ENCODE measurements around the gene INPP5A.

INPP5A gene

DNA sequence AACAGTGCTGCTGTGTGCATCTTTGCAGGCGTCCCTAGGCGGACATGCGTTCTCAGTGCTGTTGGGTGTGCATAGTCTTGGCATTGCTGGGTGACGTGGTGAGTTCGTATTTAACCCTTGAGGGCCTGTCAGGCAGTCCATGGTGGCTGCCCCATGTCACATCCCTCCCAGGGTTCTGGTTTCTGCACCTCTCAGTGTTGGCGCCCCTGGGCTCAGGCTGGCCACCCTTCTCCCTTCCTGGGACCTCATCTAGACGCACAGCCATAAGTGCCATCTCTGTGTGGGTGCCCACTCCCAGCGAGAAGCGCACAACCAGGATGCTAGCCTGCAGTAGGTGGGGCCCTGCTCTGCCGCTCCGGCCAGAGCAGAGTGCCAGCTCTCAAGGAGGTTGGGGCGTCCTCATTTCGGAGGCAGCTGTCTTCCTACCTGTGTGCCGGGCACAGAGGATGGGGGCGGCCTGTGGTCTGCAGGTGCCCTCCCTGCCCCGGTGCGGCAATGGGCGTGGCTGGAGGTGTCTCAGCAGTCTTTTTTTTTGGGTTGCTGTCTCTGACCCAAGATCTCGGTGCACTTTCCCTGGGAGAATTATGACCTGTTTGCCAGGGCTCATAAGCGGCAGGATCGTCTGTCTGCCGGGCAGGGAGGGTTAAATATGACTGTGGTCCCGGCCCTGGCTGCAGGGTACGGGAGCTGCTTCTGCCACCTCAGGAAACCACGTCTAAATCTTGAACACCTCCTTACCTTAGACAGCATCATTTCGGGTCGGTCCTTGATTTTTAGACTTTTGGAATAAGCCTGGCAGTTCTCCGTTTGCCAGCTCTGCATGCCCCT, 6.5 kb downstream of the INPP5A start:
- 58% methylated on average over 28 of the region's 28 CpGs for WGBS (ENCODE audit: insufficient coverage)
- no peaks in the 10 kb centered on the region for H3K9me3 ChIP-seq (ENCODE audit: control extremely low read depth in 1 of 5, control insufficient read depth in 4 of 5, insufficient read depth in 2 of 5, low read depth in 1 of 5, low read length in 4 of 5)
- H3K36me3 ChIP-seq (ENCODE audit: control insufficient read depth in 4 of 4, insufficient read depth in 4 of 4, low read length in 3 of 4), result peaks cover 0 to 8% (median 1%) of the 10 kb centered on the region in 4 experiments
- no peaks in the 10 kb centered on the region for H3K27me3 ChIP-seq (replicated peaks in 2 of 5; ENCODE audit: control insufficient read depth in 4 of 5, insufficient read depth in 5 of 5, low read length in 4 of 5)
- H3K4me3 ChIP-seq (ENCODE audit: control insufficient read depth in 1 of 7, extremely low read depth in 1 of 7, insufficient read depth in 4 of 7, low read depth in 2 of 7, low read length in 6 of 7), result peak overlapping the region in 5 of 7 experiments; percentile 23 to 57 (median 51)
- H3K4me1 ChIP-seq (ENCODE audit: control extremely low read depth in 1 of 4, control insufficient read depth in 4 of 4, insufficient read depth in 4 of 4, low read length in 3 of 4), result peaks cover 11 to 93% (median 91%) of the 10 kb centered on the region in 4 experiments
- ChIA-PET POLR2A (no interaction called here), CTCF (interaction anchor here (1.0 to 1.3 kb wide), 2 partner anchors 23 to 28 kb away, joined by 3 read pairs; no protein-coding TSS in a partner anchor)
- no peak for DNase-seq
- H3K27ac ChIP-seq (ENCODE audit: insufficient read depth in 1 of 2, low read depth in 1 of 2, low read length in 2 of 2, poor library complexity in 1 of 2, severe bottlenecking in 2 of 2), result no peak overlapping the region

DNA sequence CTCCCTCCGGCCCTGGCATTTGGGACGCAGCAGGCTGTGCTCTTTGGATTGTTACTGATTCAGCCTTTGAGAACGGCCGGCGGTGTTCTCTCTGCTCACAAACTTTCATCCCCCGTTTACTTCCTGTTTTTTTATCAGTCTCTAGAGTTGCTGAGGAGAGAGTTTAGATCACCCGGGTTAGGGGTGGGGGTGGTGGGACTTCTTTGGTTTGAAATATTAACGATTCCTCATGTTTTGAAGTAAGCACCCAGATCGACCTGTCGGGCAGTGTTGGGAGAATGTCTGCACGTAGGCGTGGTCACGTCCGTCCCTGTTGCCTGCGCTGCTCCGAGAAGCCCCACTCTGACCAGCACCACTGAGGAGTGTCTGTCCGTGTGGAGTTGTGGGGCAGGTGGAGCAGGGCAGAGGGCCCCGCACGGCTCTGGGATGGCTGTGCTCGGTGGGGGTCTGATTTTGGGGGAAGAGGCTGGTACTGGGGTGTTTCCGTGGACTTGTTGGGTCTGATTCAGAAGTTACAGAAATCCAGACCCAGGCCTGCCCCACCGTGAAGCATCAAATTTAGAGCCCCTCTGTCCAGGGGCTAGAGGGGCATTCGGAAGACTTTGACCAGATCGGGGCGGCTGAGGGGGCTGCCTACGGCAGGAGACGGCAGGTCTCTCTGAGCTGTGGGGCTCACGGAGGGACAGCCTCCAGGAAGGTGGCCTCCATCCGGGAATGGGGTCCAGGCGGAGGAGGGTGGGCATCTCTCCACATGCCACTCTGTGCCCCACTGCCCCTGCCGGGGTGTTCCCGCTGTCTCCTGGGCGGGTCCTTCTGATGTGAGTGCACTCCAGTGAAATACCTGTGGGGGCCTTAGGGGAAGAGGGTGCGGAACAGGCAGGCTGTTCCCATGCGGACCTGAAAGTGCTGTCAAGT, 7.4 kb downstream of the INPP5A start:
- H3K27ac ChIP-seq (ENCODE audit: insufficient read depth in 1 of 2, low read depth in 1 of 2, low read length in 2 of 2, poor library complexity in 1 of 2, severe bottlenecking in 2 of 2), result no peak overlapping the region
- POLR2A ChIA-PET, result no interaction called here
- H3K27me3 ChIP-seq (replicated peaks in 2 of 5; ENCODE audit: control insufficient read depth in 4 of 5, insufficient read depth in 5 of 5, low read length in 4 of 5), result no peaks in the 10 kb centered on the region
- peak overlapping the region in 5 of 7 experiments; percentile 23 to 57 (median 51) for H3K4me3 ChIP-seq (ENCODE audit: control insufficient read depth in 1 of 7, extremely low read depth in 1 of 7, insufficient read depth in 4 of 7, low read depth in 2 of 7, low read length in 6 of 7)
- no peaks in the 10 kb centered on the region for H3K9me3 ChIP-seq (ENCODE audit: control extremely low read depth in 1 of 5, control insufficient read depth in 4 of 5, insufficient read depth in 2 of 5, low read depth in 1 of 5, low read length in 4 of 5)
- peaks cover 9 to 92% (median 90%) of the 10 kb centered on the region in 4 experiments for H3K4me1 ChIP-seq (ENCODE audit: control extremely low read depth in 1 of 4, control insufficient read depth in 4 of 4, insufficient read depth in 4 of 4, low read length in 3 of 4)
- peak in 2 of 3 donors; percentile 66 to 69 for DNase-seq
- 80% methylated on average over 29 of the region's 35 CpGs for WGBS (ENCODE audit: insufficient coverage)
- peaks cover 0 to 8% (median 1%) of the 10 kb centered on the region in 4 experiments for H3K36me3 ChIP-seq (ENCODE audit: control insufficient read depth in 4 of 4, insufficient read depth in 4 of 4, low read length in 3 of 4)
- CTCF ChIA-PET, result interaction anchor here (1.3 kb wide), 1 partner anchor 22 kb away, joined by 3 read pairs; no protein-coding TSS in a partner anchor

GRCh38 chr10:132545659-132546367, 8.2 kb downstream of the INPP5A start:
- DNase-seq, result no peak
- CTCF ChIA-PET, result no interaction called here
- 99% methylated on average over 34 of the region's 34 CpGs for WGBS (ENCODE audit: insufficient coverage)
- Histone ChIP-seq H3K4me3 (ENCODE audit: control insufficient read depth in 1 of 7, extremely low read depth in 1 of 7, insufficient read depth in 4 of 7, low read depth in 2 of 7, low read length in 6 of 7) (peak overlapping the region in 1 of 7 experiments; percentile 11), H3K9me3 (ENCODE audit: control extremely low read depth in 1 of 5, control insufficient read depth in 4 of 5, insufficient read depth in 2 of 5, low read depth in 1 of 5, low read length in 4 of 5) (no peaks in the 10 kb centered on the region), H3K36me3 (ENCODE audit: control insufficient read depth in 4 of 4, insufficient read depth in 4 of 4, low read length in 3 of 4) (peaks cover 0 to 8% (median 1%) of the 10 kb centered on the region in 4 experiments), H3K27me3 (replicated peaks in 2 of 5; ENCODE audit: control insufficient read depth in 4 of 5, insufficient read depth in 5 of 5, low read length in 4 of 5) (no peaks in the 10 kb centered on the region), H3K27ac (ENCODE audit: insufficient read depth in 1 of 2, low read depth in 1 of 2, low read length in 2 of 2, poor library complexity in 1 of 2, severe bottlenecking in 2 of 2) (no peak overlapping the region), H3K4me1 (ENCODE audit: control extremely low read depth in 1 of 4, control insufficient read depth in 4 of 4, insufficient read depth in 4 of 4, low read length in 3 of 4) (peaks cover 9 to 92% (median 90%) of the 10 kb centered on the region in 4 experiments)
- POLR2A ChIA-PET, result no interaction called here

- H3K9me3 ChIP-seq (ENCODE audit: control extremely low read depth in 1 of 5, control insufficient read depth in 4 of 5, insufficient read depth in 2 of 5, low read depth in 1 of 5, low read length in 4 of 5), result no peaks in the 10 kb centered on the region
- POLR2A ChIA-PET, result no interaction called here
- peaks cover 0 to 8% (median 1%) of the 10 kb centered on the region in 4 experiments for H3K36me3 ChIP-seq (ENCODE audit: control insufficient read depth in 4 of 4, insufficient read depth in 4 of 4, low read length in 3 of 4)
- H3K27ac ChIP-seq (ENCODE audit: insufficient read depth in 1 of 2, low read depth in 1 of 2, low read length in 2 of 2, poor library complexity in 1 of 2, severe bottlenecking in 2 of 2), result no peak overlapping the region
- no peaks in the 10 kb centered on the region for H3K27me3 ChIP-seq (replicated peaks in 2 of 5; ENCODE audit: control insufficient read depth in 4 of 5, insufficient read depth in 5 of 5, low read length in 4 of 5)
- H3K4me1 ChIP-seq (ENCODE audit: control extremely low read depth in 1 of 4, control insufficient read depth in 4 of 4, insufficient read depth in 4 of 4, low read length in 3 of 4), result peaks cover 9 to 93% (median 90%) of the 10 kb centered on the region in 4 experiments
- peak overlapping the region in 2 of 7 experiments; percentile 11 to 18 for H3K4me3 ChIP-seq (ENCODE audit: control insufficient read depth in 1 of 7, extremely low read depth in 1 of 7, insufficient read depth in 4 of 7, low read depth in 2 of 7, low read length in 6 of 7)
- CTCF ChIA-PET, result no interaction called here
- WGBS (ENCODE audit: insufficient coverage), result 57% methylated on average over 22 of the region's 26 CpGs
- peak; percentile 54 to 85 (median 84) for DNase-seq
These were observed 9.2 kb downstream of the INPP5A start for GRCh38 chr10:132546567-132547420.

GRCh38 chr10:132547421-132547861, 9.9 kb downstream of the INPP5A start:
- ChIA-PET CTCF (interaction anchor here (0.6 kb wide), 1 partner anchor 81 kb away, joined by 3 read pairs; no protein-coding TSS in a partner anchor), POLR2A (interaction anchor here (0.6 kb wide), 1 partner anchor 10 kb away, joined by 3 read pairs; the partner anchor contains the start of gene INPP5A)

More at GRCh38 chr10:132547421-132547861, 9.9 kb downstream of the INPP5A start:
- Histone ChIP-seq H3K27ac (ENCODE audit: insufficient read depth in 1 of 2, low read depth in 1 of 2, low read length in 2 of 2, poor library complexity in 1 of 2, severe bottlenecking in 2 of 2) (no peak overlapping the region), H3K9me3 (ENCODE audit: control extremely low read depth in 1 of 5, control insufficient read depth in 4 of 5, insufficient read depth in 2 of 5, low read depth in 1 of 5, low read length in 4 of 5) (no peaks in the 10 kb centered on the region), H3K4me3 (ENCODE audit: control insufficient read depth in 1 of 7, extremely low read depth in 1 of 7, insufficient read depth in 4 of 7, low read depth in 2 of 7, low read length in 6 of 7) (no peak overlapping the region), H3K27me3 (replicated peaks in 2 of 5; ENCODE audit: control insufficient read depth in 4 of 5, insufficient read depth in 5 of 5, low read length in 4 of 5) (no peaks in the 10 kb centered on the region), H3K36me3 (ENCODE audit: control insufficient read depth in 4 of 4, insufficient read depth in 4 of 4, low read length in 3 of 4) (peaks cover 0 to 8% (median 1%) of the 10 kb centered on the region in 4 experiments), H3K4me1 (ENCODE audit: control extremely low read depth in 1 of 4, control insufficient read depth in 4 of 4, insufficient read depth in 4 of 4, low read length in 3 of 4) (peaks cover 9 to 92% (median 87%) of the 10 kb centered on the region in 4 experiments)
- 88% methylated on average over 21 of the region's 22 CpGs for WGBS (ENCODE audit: insufficient coverage)
- DNase-seq, result peak; percentile 58 to 76 (median 69)

Data from common myeloid progenitor, CD34-positive (primary cell).